GM12875 (cell line): Measurements from ENCODE around the gene IKZF4.

Experiments
- H3K4me3 ChIP-seq: one replicate; pipeline ENCODE4 v1.5.1; 2011; ENCODE audit warnings: low read depth, low read length, control low read depth
- CTCF ChIP-seq: IDR thresholded peaks from 2 replicates; pipeline ENCODE4 v1.5.1; 2011; ENCODE audit warnings: low read depth, mild to moderate bottlenecking, control low read depth, inconsistent platforms, low read length, moderate library complexity, borderline replicate concordance; ENCODE audit not compliant: insufficient read depth

The IKZF4 gene

GRCh38 chr12:56080556-56081138 is 59.8 kb downstream of the IKZF4 start:
- no peak for TF ChIP-seq CTCF
- no peak overlapping the region for H3K4me3 ChIP-seq

- H3K4me3 ChIP-seq = no peak overlapping the region
These were observed 60.8 kb downstream of the IKZF4 start for GRCh38 chr12:56081393-56082347.

GRCh38 chr12:56082382-56082781 is 61.5 kb downstream of the IKZF4 start:
- H3K4me3 ChIP-seq = no peak overlapping the region
- no peak for TF ChIP-seq CTCF

More at GRCh38 chr12:56081393-56082347, 60.8 kb downstream of the IKZF4 start:
- no peak for TF ChIP-seq CTCF

GRCh38 chr12:56082967-56083366 is 62.1 kb downstream of the IKZF4 start:
- no peak overlapping the region for H3K4me3 ChIP-seq
- no peak for TF ChIP-seq CTCF

DNA sequence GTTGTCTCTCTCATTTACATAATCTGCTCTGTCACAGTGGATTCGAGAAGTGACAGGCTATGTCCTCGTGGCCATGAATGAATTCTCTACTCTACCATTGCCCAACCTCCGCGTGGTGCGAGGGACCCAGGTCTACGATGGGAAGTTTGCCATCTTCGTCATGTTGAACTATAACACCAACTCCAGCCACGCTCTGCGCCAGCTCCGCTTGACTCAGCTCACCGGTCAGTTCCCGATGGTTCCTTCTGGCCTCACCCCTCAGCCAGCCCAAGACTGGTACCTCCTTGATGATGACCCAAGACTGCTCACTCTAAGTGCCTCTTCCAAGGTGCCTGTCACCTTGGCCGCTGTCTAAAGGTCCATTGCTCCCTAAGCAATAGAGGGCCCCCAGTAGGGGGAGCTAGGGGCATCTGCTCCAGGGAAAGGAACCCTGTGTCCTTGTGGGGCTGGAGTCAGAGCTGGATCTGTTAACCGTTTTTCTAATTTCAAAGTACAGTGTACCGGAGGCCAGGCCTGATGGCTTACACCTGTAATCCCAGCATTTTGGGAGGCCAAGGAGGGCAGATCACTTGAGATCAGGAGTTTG is 64.2 kb downstream of the IKZF4 start:
- peak; percentile 71 for TF ChIP-seq CTCF
- H3K4me3 ChIP-seq = no peak overlapping the region

DNA sequence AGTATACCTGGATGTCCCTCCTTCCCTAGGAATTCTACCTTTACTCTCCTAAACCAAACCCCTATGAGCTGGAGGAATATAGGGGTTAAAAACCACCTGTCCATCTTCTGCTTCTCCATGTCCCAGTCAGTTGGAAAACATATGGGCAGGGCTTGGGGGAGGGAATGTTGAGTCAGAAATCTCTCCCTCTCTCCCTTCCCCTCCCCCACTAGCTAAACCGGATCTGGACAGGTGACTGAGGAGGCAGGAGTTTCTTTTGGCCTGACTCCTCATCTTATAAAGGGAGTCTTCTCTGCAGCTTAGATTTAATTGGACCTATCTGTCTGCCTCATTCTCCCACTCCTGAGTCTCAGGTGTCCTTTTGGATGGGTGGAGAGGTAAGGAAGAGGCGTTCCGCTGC is 65.3 kb downstream of the IKZF4 start:
- H3K4me3 ChIP-seq = no peak overlapping the region
- TF ChIP-seq CTCF = no peak
